HEK293T (cell line): Measurements from ENCODE around the gene RINL.
"Not testable (repeated sequence)": the region's sequence is repeated elsewhere in the genome, so short reads cannot be mapped to it uniquely, and the experiment has no call there.

Experiments used
- CTCF ChIA-PET: fragments of 350-600 bp; formaldehyde crosslinking; extraction: SDS; loops from one replicate; lab custom pipeline; 2021; ENCODE audit warnings: antibody characterized with exemption, inconsistent platforms; lab: Yijun Ruan, JAX
- POLR2A ChIA-PET: fragments of 350-600 bp; formaldehyde crosslinking; extraction: SDS; loops from one replicate; lab custom pipeline; 2020; ENCODE audit warnings: antibody characterized with exemption, inconsistent platforms; lab: Yijun Ruan, JAX
- DNase-seq: peaks from one replicate; pipeline ENCODE4 v3.0.0; 2012; ENCODE audit warnings: mixed read lengths; ENCODE audit errors: extremely low spot score
- ARNT ChIP-seq: fragments of 450-650 bp; IDR thresholded peaks from 2 replicates; pipeline ENCODE4 v1.6.1; 2017; ENCODE audit warnings: mild to moderate bottlenecking
- BHLHE40 ChIP-seq: fragments of 450-650 bp; IDR thresholded peaks from 2 replicates; pipeline ENCODE4 v1.6.1; 2016; ENCODE audit warnings: mild to moderate bottlenecking, moderate library complexity, borderline replicate concordance
- CTBP1 ChIP-seq: fragments of 450-650 bp; IDR thresholded peaks from 2 replicates; pipeline ENCODE4 v1.6.1; 2016; ENCODE audit warnings: borderline replicate concordance
- ELF4 ChIP-seq: fragments of 450-650 bp; IDR thresholded peaks from 2 replicates; pipeline ENCODE4 v1.6.1; 2017; ENCODE audit warnings: antibody characterized with exemption
- FOXA1 ChIP-seq: fragments of 450-650 bp; IDR thresholded peaks from 2 replicates; pipeline ENCODE4 v1.6.1; 2016; ENCODE audit warnings: mild to moderate bottlenecking
- FOXK2 ChIP-seq: fragments of 450-650 bp; IDR thresholded peaks from 2 replicates; pipeline ENCODE4 v1.6.1; 2016; ENCODE audit warnings: mild to moderate bottlenecking
- FOXM1 ChIP-seq: fragments of 450-650 bp; IDR thresholded peaks from 2 replicates; pipeline ENCODE4 v1.6.1; 2017; ENCODE audit warnings: mild to moderate bottlenecking, borderline replicate concordance
- HDGF ChIP-seq: fragments of 450-650 bp; IDR thresholded peaks from 2 replicates; pipeline ENCODE4 v1.6.1; 2017; ENCODE audit warnings: antibody characterized with exemption, borderline replicate concordance
- L3MBTL2 ChIP-seq: fragments of 450-650 bp; conservative IDR thresholded peaks from 2 replicates; pipeline ENCODE4 v1.6.1; 2016; ENCODE audit warnings: mild to moderate bottlenecking
- LEF1 ChIP-seq: fragments of 450-650 bp; IDR thresholded peaks from 2 replicates; pipeline ENCODE4 v1.6.1; 2017; ENCODE audit warnings: mild to moderate bottlenecking, borderline replicate concordance
- NFRKB ChIP-seq: fragments of 450-650 bp; IDR thresholded peaks from 2 replicates; pipeline ENCODE4 v1.6.1; 2016; ENCODE audit warnings: mild to moderate bottlenecking, moderate library complexity
- SP1 ChIP-seq: fragments of 450-650 bp; IDR thresholded peaks from 2 replicates; pipeline ENCODE4 v1.6.1; 2017
- SUZ12 ChIP-seq: fragments of 450-650 bp; IDR thresholded peaks from 2 replicates; pipeline ENCODE4 v1.6.1; 2016; ENCODE audit warnings: mild to moderate bottlenecking
- TARDBP ChIP-seq: fragments of 450-650 bp; IDR thresholded peaks from 2 replicates; pipeline ENCODE4 v1.6.1; 2016
- ZNF384 ChIP-seq: fragments of 450-650 bp; IDR thresholded peaks from 2 replicates; pipeline ENCODE4 v1.6.1; 2016
- TF ChIP-seq, protein P1 (sequence below): fragments of 450-650 bp; IDR thresholded peaks from 2 replicates; pipeline ENCODE4 v1.6.1; 2016

Gene RINL

DNA sequence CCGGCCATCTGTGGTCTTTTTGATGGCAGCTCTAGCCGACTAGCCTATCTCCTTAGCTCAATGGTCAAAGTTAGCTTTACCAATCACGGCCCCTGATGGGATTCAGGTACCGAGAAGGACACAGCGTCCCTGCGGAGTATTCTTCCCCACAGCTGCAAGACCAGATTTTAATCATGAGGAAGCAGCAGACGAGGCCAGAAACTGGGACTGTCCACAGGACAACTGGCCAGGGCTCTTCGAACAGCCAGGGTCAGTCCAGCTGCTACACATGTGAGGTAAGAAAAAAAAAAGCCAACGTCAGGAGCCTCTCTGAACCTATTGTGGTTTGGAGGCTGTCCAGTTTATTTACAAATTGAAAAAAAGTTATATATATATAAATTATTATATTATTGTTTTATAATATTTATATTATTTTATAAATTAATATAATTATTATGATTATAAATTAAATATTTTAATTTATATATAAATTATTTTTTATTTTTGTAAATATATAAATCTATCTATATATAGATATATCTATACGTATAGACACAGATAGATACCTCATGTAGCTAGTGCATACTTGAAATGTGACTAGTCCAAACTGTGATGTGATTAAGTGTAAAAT is 10.8 kb downstream of the RINL start:
- ChIA-PET CTCF (interaction anchor here (0.6 to 2.2 kb wide), 3 partner anchors 9 to 89 kb away, joined by 3 to 13 read pairs (median 11); no protein-coding TSS in a partner anchor), POLR2A (interaction anchor here (2.3 kb wide), 1 partner anchor 16 kb away, joined by 9 read pairs; no protein-coding TSS in a partner anchor)
- TF ChIP-seq ELF4 (no peak), FOXA1 (no peak), SUZ12 (no peak), BHLHE40 (no peak), NFRKB (no peak), ARNT (no peak), HDGF (no peak), CTBP1 (no peak), LEF1 (no peak)
- TF ChIP-seq, protein P1, sequence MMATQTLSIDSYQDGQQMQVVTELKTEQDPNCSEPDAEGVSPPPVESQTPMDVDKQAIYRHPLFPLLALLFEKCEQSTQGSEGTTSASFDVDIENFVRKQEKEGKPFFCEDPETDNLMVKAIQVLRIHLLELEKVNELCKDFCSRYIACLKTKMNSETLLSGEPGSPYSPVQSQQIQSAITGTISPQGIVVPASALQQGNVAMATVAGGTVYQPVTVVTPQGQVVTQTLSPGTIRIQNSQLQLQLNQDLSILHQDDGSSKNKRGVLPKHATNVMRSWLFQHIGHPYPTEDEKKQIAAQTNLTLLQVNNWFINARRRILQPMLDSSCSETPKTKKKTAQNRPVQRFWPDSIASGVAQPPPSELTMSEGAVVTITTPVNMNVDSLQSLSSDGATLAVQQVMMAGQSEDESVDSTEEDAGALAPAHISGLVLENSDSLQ = no peak
- no peak for DNase-seq

DNA sequence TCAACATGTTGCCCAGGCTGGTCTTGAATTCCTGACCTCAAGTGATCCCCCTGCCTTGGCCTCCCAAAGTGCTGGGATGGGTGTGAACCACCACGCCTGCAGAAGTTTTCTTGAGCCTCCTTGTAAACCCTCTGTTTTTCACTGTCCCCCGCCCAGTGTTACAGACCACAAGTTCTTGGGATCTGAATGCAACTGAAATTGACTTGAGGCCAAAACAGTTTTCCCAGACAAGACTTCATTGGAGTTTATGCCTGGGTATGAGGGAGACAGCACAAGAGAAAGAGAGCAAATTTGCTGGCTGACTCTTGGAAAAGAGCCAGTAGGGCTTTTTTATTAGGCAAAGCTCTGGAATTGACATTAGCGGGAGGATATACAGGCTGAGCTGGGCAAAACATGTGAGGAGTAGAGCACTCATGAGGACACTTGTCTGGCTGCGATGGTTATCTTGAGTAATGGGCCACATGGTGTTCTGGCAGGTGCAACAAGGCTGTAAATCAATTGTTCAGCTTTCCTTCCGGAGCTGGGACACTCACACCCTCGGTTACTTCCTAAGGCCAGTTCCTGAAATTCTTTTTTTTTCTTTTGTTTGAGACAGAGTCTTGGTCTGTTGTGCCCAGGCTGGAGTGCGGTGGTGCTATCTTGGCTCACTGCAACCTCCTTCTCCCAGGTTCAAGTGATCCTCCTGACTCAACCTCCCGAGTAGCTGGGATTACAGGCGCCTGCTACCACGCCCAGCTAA is 15.6 kb downstream of the RINL start:
- TF ChIP-seq ZNF384 (no peak), CTBP1 (no peak), FOXK2 (no peak), FOXM1 (no peak), L3MBTL2 (peak; percentile 49), SUZ12 (no peak), FOXA1 (no peak)
- TF ChIP-seq, protein P1 = peak; percentile 93
- POLR2A ChIA-PET = interaction anchor here (1.1 to 2.1 kb wide), 3 partner anchors 10 to 15 kb away, joined by 3 to 14 read pairs (median 10); partner anchors contain the start of gene RINL
- CTCF ChIA-PET = interaction anchor here (2.0 kb wide), 1 partner anchor 25 kb away, joined by 7 read pairs; no protein-coding TSS in a partner anchor
- DNase-seq = no peak

DNA sequence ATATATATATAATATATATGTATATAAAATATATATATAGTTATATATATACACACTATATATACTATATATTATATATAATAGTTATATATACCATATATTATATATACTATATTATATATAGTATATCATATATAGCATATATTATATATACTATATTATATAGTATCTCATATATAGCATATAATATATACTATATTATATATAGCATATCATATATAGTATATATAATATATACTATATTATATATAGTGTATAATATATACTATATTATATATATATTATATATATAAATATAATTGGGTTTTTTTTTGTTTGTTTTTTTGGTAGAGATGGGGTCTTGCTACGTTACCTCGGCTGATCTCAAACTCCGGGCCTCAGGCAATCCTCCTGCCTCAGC is 16.7 kb downstream of the RINL start:
- DNase-seq = no peak
- ChIA-PET CTCF (no interaction called here), POLR2A (no interaction called here)
- no peak for TF ChIP-seq CTBP1

DNA sequence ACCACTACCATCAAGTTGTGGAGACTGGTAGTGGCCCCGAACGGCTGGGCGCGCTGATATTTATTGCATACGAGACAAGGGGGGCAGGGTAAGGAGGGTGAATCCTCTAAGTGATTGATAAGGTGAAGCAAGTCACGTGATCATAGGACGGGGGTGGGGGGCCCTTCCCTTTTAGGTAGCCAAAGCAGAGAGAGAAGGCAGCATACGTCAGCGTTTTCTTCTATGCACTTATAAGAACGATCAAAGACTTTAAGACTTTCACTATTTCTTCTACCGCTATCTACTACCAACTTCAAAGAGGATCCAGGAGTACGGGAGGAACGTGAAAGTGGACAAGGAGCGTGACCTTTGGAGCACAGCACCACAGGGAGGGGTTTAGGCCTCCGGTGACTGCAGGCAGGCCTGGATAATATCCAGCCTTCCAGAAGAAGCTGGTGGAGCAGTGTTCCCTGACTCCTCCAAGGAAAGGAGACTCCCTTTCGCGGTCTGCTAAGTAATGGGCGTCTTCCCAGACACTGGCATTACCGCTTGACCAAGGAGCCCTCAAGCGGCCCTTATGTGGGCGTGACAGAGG is 18.4 kb downstream of the RINL start:
- POLR2A ChIA-PET, DNase-seq: not testable (repeated sequence)
- CTCF ChIA-PET = interaction anchor here (0.7 kb wide), 1 partner anchor 29 kb away, joined by 3 read pairs; no protein-coding TSS in a partner anchor

DNA sequence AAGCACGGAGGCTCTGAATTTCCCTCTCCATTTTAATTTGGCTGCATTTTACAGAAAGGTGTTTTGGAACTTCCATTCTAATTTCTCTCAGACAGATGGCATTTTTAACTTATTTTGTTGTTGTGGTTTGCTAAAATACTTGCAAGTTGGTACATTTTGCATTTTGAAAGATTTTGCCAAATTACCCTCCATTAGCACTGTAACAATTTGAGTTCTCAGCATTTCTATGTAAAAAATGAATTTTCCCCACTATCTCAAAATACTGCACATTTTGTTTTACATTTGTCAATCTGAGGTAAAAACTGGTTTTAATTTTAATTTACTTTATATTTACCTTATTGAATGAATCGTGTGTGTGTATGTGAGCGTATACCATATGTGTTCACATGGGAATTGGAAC is 21.3 kb downstream of the RINL start:
- CTCF ChIA-PET = no interaction called here
- no peak for TF ChIP-seq BHLHE40
- TF ChIP-seq ZNF384 = no peak
- no peak for TF ChIP-seq ELF4
- TF ChIP-seq, protein P1 = no peak
- no peak for TF ChIP-seq FOXK2
- POLR2A ChIA-PET = no interaction called here
- no peak for DNase-seq

DNA sequence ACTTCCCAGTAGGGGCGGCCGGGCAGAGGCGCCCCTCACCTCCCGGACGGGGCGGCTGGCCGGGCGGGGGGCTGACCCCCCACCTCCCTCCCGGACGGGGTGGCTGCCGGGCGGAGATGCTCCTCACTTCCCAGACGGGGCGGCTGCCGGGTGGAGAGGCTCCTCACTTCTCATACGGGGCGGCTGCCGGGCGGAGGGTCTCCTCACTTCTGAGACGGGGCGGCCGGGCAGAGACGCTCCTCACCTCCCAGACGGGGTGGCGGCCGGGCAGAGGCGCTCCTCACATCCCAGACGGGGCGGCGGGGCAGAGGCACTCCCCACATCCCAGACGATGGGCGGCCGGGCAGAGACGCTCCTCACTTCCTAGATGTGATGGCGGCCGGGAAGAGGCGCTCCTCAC is 22.3 kb downstream of the RINL start:
- DNase-seq, CTCF ChIA-PET, POLR2A ChIA-PET: not testable (repeated sequence)

DNA sequence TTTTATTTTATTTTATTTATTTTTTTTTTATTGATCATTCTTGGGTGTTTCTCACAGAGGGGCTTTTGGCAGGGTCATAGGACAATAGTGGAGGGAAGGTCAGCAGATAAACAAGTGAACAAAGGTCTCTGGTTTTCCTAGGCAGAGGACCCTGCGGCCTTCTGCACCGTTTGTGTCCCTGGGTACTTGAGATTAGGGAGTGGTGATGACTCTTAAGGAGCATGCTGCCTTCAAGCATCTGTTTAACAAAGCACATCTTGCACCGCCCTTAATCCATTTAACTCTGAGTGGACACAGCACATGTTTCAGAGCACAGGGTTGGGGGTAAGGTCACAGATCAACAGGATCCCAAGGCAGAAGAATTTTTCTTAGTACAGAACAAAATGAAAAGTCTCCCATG is 23.1 kb downstream of the RINL start:
- DNase-seq, CTCF ChIA-PET, POLR2A ChIA-PET: not testable (repeated sequence)

DNA sequence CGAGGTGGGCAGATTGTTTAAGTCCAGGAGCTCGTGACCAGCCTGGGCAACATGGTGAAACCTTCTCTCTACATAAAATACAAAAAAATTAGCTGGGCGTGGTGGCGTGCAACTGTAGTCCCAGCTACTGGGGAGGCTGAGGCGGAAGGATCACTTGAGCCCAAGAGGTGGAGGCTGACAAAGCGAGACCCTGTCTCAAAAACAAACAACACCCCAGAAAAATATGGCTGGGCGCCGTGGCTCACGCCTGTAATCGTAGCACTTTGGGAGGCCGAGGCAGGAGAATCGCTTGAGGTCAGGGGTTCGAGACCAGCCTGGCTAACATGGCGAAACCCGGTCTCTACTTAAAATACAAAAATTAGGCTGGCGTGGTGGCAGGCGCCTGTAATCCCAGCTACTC is 24.9 kb downstream of the RINL start:
- DNase-seq = no peak
- ChIA-PET POLR2A (interaction anchor here (1.0 to 2.3 kb wide), 5 partner anchors 10 to 77 kb away, joined by 3 to 14 read pairs (median 4); partner anchors contain the start of genes MRPS12, NFKBIB, SARS2 and SIRT2), CTCF (no interaction called here)
- no peak for TF ChIP-seq BHLHE40
- TF ChIP-seq L3MBTL2 = no peak
- TF ChIP-seq FOXA1 = no peak
- TF ChIP-seq ELF4 = no peak
- no peak for TF ChIP-seq SUZ12
- TF ChIP-seq FOXK2 = no peak
- no peak for TF ChIP-seq LEF1
- no peak for TF ChIP-seq CTBP1
- TF ChIP-seq TARDBP = no peak
- no peak for TF ChIP-seq ZNF384
- TF ChIP-seq HDGF = no peak
- TF ChIP-seq SP1 = no peak
- no peak for TF ChIP-seq NFRKB
- TF ChIP-seq, protein P1 = no peak
- TF ChIP-seq FOXM1 = no peak
- no peak for TF ChIP-seq ARNT
